Stimulated activated CD4-positive, alpha-beta T cell treated with anti-CD3 and anti-CD28 coated beads, Interleukin-12 subunit alpha, Interleukin-12 subunit beta, amount 100 ng/mL, for 4 hours (primary cell): Measurements from ENCODE around the gene JAKMIP2.

Experiments used
- DNase-seq: peaks from one replicate; pipeline ENCODE4 v3.0.0-alpha.2; 2020

The JAKMIP2 gene

GRCh38 chr5:147693233-147693632, 89.3 kb downstream of the JAKMIP2 start:
- no peak for DNase-seq

DNA sequence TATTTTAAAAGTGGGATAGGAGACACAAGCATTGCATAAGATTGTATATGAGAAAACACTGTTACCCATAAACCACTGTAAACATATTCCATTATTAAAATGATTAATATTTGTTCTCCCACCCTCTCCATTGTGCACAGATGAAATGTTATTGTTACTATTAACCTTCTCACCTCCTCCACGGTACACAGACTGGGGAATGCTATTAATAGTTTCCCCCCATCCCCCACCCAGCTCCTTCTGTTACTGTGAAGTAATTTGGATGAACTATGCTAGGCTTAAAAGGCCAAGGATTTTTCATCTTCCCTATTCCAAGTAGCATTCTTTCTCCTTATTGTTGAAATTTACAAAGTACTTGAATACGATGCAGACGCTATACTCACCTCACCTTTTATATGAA, 91.4 kb downstream of the JAKMIP2 start:
- DNase-seq, result no peak

GRCh38 chr5:147690595-147690994, 91.9 kb downstream of the JAKMIP2 start:
- no peak for DNase-seq

- no peak for DNase-seq
Observed at GRCh38 chr5:147689426-147689825, 93.1 kb downstream of the JAKMIP2 start.

- DNase-seq, result no peak
Observed at GRCh38 chr5:147688656-147689356, 93.7 kb downstream of the JAKMIP2 start.

DNA sequence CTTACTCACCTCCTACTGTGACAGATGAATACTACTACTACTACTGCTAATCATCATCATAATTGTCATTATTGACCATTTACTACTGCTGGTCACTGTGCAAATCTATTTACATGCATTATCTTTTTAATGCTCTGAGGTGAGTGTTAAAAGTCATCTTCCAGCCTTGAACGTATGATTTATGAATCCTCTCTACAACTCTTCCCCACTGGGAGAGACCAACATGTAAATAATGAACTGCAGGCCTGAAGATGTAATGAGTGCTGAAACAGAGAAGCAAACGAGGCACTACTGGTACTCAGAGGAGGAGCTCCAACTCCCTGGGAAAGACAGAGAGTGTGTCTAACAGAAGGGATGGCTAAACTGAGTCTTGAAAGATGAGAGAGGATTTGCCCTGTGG, 95.4 kb downstream of the JAKMIP2 start:
- no peak for DNase-seq

DNA sequence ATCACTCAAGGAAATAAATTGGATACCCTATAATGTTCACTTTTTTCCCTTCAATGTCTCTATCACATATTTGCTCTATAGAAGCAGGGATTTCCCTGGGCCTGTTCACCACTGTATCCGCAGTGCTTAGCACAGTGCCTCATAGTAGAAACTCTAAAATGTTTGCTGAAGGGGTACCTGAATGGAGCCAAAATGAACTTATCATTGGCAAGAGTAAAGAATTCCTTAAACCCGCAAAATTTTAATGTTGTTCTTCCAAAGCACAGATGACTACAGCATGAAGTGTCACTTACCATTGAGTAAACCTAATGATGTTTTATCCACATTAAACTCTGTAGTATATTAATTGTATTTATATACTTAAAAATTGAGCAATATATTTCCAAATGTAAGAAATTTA, 96.1 kb downstream of the JAKMIP2 start:
- DNase-seq, result no peak

GRCh38 chr5:147685993-147686392, 96.5 kb downstream of the JAKMIP2 start:
- DNase-seq, result no peak

DNA sequence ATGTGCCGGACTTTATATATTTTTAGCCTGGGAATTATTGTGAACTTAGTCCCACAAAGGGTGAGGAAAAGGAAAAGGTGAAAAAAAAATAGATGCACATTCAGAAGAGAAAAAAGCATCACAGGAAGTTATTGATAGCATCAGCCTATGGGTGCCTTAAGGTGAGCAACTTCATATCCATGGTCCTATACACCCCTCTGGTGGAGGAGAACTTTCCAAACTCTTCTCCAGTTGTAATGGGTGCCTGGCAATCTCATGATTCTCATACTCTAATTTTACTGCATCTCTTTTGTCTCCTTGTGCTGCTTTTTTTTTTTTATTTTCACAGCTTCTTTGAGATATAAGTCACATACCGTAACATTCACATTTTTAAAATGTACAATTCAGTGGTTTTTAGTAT, 107.4 kb downstream of the JAKMIP2 start:
- no peak for DNase-seq

GRCh38 chr5:147674411-147674810, 108.1 kb downstream of the JAKMIP2 start:
- DNase-seq, result no peak

DNA sequence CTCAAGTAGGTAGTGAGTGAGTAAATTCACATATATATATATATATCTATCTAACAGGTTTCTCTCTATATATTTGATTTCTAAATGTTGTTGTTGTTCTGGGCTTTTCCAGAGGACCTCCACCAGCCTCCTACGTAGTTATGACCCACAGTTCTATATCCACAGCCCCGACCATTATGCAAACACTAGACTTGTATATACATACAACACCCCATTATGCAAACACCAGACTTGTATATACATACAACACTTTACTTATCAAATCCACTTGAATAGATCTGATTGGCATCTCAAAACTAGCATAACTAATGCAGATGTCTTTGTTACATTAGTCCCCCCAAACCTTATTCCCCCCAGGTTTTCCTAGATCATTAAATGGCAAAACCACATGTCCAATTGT, 108.7 kb downstream of the JAKMIP2 start:
- DNase-seq, result no peak

GRCh38 chr5:147673266-147673665, 109.3 kb downstream of the JAKMIP2 start:
- DNase-seq, result no peak

- no peak for DNase-seq
Observed at GRCh38 chr5:147671365-147671764, 111.2 kb downstream of the JAKMIP2 start.

GRCh38 chr5:147670815-147671214, 111.7 kb downstream of the JAKMIP2 start:
- no peak for DNase-seq

DNA sequence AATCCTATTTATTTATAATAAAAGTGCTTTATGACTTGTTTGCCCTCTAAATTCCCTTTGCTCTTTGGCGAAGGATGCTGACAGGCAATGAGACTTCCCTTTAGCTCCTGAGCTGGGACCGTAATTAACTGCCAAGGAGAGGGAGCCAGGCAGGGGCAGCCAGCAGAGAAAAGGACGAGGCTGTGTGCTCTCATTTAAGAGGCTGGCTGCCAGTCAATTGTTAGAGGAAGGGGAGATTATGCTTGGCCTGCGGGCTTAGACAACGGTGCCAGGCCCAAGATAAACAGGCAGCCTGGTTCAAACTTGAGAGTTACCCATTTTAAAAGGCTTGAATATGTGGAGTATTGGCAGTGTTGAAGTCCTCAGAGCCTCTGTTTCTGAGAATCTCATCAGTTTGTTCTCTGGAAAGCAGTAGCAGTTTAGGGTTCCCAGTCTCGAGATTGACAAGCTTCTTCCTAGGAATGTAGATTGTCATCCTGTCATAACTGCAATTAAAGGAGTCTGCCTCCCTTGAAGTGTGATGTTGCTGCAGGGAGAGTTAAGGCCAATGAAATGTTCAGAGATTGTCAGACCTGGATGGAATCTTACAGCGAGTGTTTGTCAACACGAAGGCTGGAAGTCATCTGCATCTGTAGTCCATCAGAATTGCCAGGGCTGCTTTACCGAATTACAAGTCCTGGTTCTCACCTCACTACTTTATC, 113.2 kb downstream of the JAKMIP2 start:
- DNase-seq, result no peak

- no peak for DNase-seq
Observed at GRCh38 chr5:147668385-147668784, 114.1 kb downstream of the JAKMIP2 start.

GRCh38 chr5:147667363-147667762, 115.2 kb downstream of the JAKMIP2 start:
- DNase-seq, result no peak

DNA sequence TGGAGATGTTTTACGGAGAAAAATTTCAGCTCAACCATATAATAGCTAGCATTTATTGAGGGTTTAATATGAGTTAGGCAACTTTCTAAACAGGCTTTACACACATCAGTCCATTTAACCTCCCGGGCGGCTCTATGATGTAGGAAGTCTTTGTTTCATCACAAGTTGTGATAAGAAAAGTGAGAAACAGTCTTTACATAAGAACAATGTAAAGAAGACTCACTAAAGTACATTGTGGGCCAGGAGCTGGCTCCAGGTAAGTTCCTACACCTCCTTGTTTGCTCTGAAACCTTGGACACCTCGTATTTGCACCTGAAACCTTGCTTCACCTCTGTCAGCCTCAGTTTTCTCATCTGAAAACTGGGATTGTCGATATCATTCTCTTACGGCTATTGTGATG, 116.1 kb downstream of the JAKMIP2 start:
- no peak for DNase-seq

- no peak for DNase-seq
Observed at GRCh38 chr5:147661541-147661940, 121.0 kb downstream of the JAKMIP2 start.

DNA sequence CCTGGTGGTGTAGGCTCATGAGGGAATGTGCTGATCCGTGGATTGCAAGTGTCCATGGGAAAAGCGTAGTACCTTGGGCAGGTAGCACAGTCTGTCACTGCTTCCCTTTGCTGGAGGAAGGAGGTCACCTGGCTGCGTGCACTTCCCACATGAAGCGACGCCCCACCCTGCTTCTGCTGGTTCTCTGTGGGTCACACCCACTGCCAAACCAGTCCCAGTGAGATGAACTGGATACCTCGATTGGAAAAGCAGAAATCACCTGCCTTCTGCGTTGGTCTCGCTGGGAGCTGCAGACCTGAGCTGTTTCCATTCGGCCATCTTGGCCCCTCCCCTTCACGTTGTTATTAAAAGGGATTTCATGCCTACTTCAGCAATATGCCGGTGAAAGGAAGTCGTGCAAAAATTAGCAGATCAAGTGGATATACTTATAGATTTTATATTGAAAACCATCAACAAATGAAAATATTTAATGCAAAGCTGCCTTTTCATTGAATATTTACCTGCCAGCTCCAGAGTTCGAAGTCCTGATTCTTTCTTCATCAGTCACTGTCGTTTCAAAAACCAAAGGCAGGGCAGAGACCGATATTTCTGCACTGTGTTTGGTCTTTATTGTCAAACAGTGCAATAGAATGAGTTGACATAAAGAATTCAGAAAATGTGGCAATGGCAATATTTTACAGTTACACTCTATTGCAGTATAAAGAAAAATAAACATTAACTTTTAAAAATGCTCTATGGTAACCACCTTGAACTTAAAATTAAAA, 123.2 kb downstream of the JAKMIP2 start:
- DNase-seq, result no peak

DNA sequence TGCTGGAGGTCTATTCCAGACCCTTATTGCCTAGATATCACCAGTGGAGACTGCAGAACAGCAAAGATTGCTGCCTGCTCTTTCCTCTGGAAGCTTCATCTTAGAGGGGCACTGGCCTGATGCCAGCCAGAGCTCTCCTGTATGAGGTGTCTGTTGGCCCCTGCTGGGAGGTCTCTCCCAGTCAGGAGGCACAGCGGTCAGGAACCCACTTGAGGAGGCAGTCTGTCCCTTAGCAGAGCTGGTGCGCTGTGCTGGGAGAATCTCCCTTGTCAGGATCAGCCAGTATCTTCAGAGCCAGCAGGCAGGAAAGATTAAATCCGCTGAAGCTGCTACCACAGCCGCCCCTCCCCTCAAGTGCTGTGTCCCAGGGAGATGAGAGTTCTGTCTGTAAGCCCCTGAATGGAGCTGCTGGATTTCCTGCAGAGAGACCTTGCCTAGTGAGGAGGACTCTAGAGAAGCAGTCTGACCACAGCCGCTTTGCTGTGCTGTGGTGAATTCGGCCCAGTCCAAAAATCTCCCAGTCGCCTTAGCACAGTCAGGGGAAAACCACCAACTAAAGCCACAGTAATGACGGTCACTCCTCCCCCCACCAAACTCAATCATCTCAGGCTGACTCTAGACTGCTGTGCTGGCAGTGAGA, 124.1 kb downstream of the JAKMIP2 start:
- no peak for DNase-seq

GRCh38 chr5:147648597-147648996, 133.9 kb downstream of the JAKMIP2 start:
- DNase-seq, result no peak

GRCh38 chr5:147645197-147645596, 137.3 kb downstream of the JAKMIP2 start:
- DNase-seq, result no peak

DNA sequence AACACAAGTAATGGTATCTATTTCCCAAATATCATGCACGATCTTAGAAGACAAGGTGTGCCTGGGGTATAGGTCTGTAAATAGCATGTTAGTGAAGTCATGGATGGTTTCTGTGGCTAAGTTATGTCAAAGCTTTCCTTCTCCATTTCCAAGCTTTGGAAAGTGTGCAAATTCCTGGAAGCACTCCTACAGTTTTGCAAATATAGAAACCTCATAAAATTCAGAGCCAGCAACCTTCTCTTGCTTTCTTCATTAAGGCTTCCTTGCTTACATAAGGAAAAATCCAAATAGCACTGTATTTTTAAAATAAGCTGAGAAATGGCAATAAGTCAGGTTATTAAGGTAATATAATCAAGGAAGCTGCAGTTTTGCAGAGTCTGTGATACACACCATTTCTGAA, 138.1 kb downstream of the JAKMIP2 start:
- no peak for DNase-seq
